Liver (tissue), 9 donors: ENCODE results near the gene LRRC15. TPM values are rescaled to one million over a fixed set of nuclear protein-coding genes. Genes with fewer than 3 reads are reported as not detected.

ENCODE experiments used
- DNase-seq: peaks from one replicate; pipeline ENCODE4 v3.0.0-alpha.2; 2017; ENCODE audit warnings: low spot score
- H3K27ac ChIP-seq, 2 donors: one replicate each; pipeline ENCODE4 v1.7.0; 2013; ENCODE audit warnings: inconsistent platforms in 2 of 2, low read length in 2 of 2, control low read depth in 1 of 2, low read depth in 1 of 2, mild to moderate bottlenecking in 1 of 2
- H3K27me3 ChIP-seq, 4 donors: one replicate each; pipeline versions ENCODE4 v1.6.1 to v1.7.0; 2013; ENCODE audit warnings: low read length in 3 of 4, inconsistent platforms in 1 of 4, mild to moderate bottlenecking in 1 of 4, moderate library complexity in 1 of 4; ENCODE audit not compliant: control insufficient read depth in 4 of 4, insufficient read depth in 4 of 4
- H3K36me3 ChIP-seq, 4 donors: one replicate each; pipeline versions ENCODE4 v1.6.1 to v1.7.0; 2013; ENCODE audit warnings: low read length in 3 of 4, mild to moderate bottlenecking in 3 of 4, low read depth in 1 of 4, moderate library complexity in 1 of 4; ENCODE audit not compliant: control insufficient read depth in 4 of 4, insufficient read depth in 3 of 4
- H3K4me1 ChIP-seq, 4 donors: one replicate each; pipeline versions ENCODE4 v1.6.1 to v1.7.0; 2013; ENCODE audit warnings: low read length in 3 of 4, mild to moderate bottlenecking in 3 of 4, moderate library complexity in 1 of 4; ENCODE audit not compliant: control insufficient read depth in 4 of 4, insufficient read depth in 4 of 4
- H3K4me3 ChIP-seq, 3 donors: one replicate each; pipeline versions ENCODE4 v1.6.1 to v1.7.0; 2013; ENCODE audit warnings: low read length in 3 of 3, control low read depth in 1 of 3, low read depth in 1 of 3, mild to moderate bottlenecking in 1 of 3
- H3K9ac ChIP-seq, 2 donors: one replicate each; pipeline ENCODE4 v1.7.0; 2013; ENCODE audit warnings: low read length in 2 of 2, mild to moderate bottlenecking in 2 of 2, moderate library complexity in 2 of 2, control low read depth in 1 of 2, low read depth in 1 of 2
- H3K9me3 ChIP-seq, 4 donors: one replicate each; pipeline versions ENCODE4 v1.6.1 to v1.7.0; 2013; ENCODE audit warnings: low read length in 3 of 4; ENCODE audit not compliant: control insufficient read depth in 4 of 4
- ATF3 ChIP-seq: IDR thresholded peaks from 2 replicates; pipeline ENCODE4 v1.6.1; 2016; ENCODE audit warnings: antibody characterized with exemption
- CTCF ChIP-seq: fragments of 150-350 bp; IDR thresholded peaks from 2 replicates; pipeline ENCODE4 v1.5.1; 2017; ENCODE audit warnings: improper control_type of control experiment, low read depth, low read length; ENCODE audit not compliant: missing input control
- EGR1 ChIP-seq, 2 donors: IDR thresholded peaks; 2 replicates each; pipeline ENCODE4 v1.6.1; 2016 to 2018; ENCODE audit warnings: antibody characterized with exemption in 2 of 2, low read depth in 2 of 2
- FOXA1 ChIP-seq: IDR thresholded peaks from 2 replicates; pipeline ENCODE4 v1.6.1; 2016; ENCODE audit warnings: antibody characterized with exemption
- FOXA2 ChIP-seq: IDR thresholded peaks from 2 replicates; pipeline ENCODE4 v1.6.1; 2016; ENCODE audit warnings: antibody characterized with exemption
- HNF4A ChIP-seq, 2 donors: conservative IDR thresholded peaks; 2 replicates each; pipeline ENCODE4 v1.6.1; 2016; ENCODE audit warnings: antibody characterized with exemption in 2 of 2, mild to moderate bottlenecking in 2 of 2
- HNF4G ChIP-seq: IDR thresholded peaks from 2 replicates; pipeline ENCODE4 v1.6.1; 2016; ENCODE audit warnings: antibody characterized with exemption
- JUND ChIP-seq, 2 donors: IDR thresholded peaks; 2 replicates each; pipeline ENCODE4 v1.6.1; 2016; ENCODE audit warnings: antibody characterized with exemption in 2 of 2
- MAX ChIP-seq: IDR thresholded peaks from 2 replicates; pipeline ENCODE4 v1.6.1; 2016; ENCODE audit warnings: antibody characterized with exemption
- NR2F2 ChIP-seq: IDR thresholded peaks from 2 replicates; pipeline ENCODE4 v1.6.1; 2016; ENCODE audit warnings: antibody characterized with exemption
- RAD21 ChIP-seq, 2 donors: IDR thresholded peaks; 2 replicates each; pipeline ENCODE4 v1.6.1; 2016; ENCODE audit warnings: antibody characterized with exemption in 2 of 2, mild to moderate bottlenecking in 2 of 2
- REST ChIP-seq: IDR thresholded peaks from 2 replicates; pipeline ENCODE4 v1.6.1; 2016; ENCODE audit warnings: antibody characterized with exemption, mild to moderate bottlenecking
- RXRA ChIP-seq, 2 donors: IDR thresholded peaks; 2 replicates each; pipeline ENCODE4 v1.6.1; 2017 to 2018; ENCODE audit warnings: antibody characterized with exemption in 2 of 2, mild to moderate bottlenecking in 1 of 2
- SP1 ChIP-seq: IDR thresholded peaks from 2 replicates; pipeline ENCODE4 v1.6.1; 2018; ENCODE audit warnings: antibody characterized with exemption, mild to moderate bottlenecking
- TAF1 ChIP-seq: conservative IDR thresholded peaks from 2 replicates; pipeline ENCODE4 v1.6.1; 2016; ENCODE audit warnings: antibody characterized with exemption, mild to moderate bottlenecking
- ZBTB33 ChIP-seq: IDR thresholded peaks from 2 replicates; pipeline ENCODE4 v1.6.1; 2016; ENCODE audit warnings: antibody characterized with exemption
- WGBS: extraction: QIAGEN DNeasy Blood & Tissue Kit; methylation state at CpG from one replicate; pipeline ENCODE4 v1.1.7; 2013; 5-methylcytosine and 5-hydroxymethylcytosine counted together
- polyA plus RNA-seq, 2 donors: library from polyadenylated mRNA; stranded (reverse) in 1 of 2; unstranded in 1 of 2; fragments of 200-250 nt in 1 of 2; fragments of >200 nt in 1 of 2; fragmentation: Nextera tagmentation in 1 of 2; extraction: Ambion mirVana in 1 of 2; gene quantifications; one replicate each; pipeline versions ENCODE4 v1.2.1 to v1.2.3, GENCODE V29; 2013 to 2015
- total RNA-seq, 2 donors: library from RNA; depleted of rRNA; stranded (reverse); fragments of >200 nt; gene quantifications; one replicate each; pipeline ENCODE4 v1.2.3, GENCODE V29; 2014
- donor health status: healthy.
- donor health status: healthy.
- donor health status: healthy.
- donor health status: healthy.
- donor health status: healthy.

The LRRC15 gene
- total and polyA plus RNA-seq, 4 donors = 0.03 to 0.08 (median 0.05) TPM; not detected in 1

- TF ChIP-seq ZBTB33 = no peak
- no peak for TF ChIP-seq FOXA2
- no peak for TF ChIP-seq ATF3
- no peak for TF ChIP-seq RXRA (IDR thresholded peaks at IDR 0.05)
- TF ChIP-seq CTCF = no peak
- no peak for TF ChIP-seq HNF4A (conservative IDR thresholded peaks at IDR 0.05)
- TF ChIP-seq FOXA1 = no peak
- TF ChIP-seq HNF4G = no peak
- no peak for TF ChIP-seq EGR1 (IDR thresholded peaks at IDR 0.05; ENCODE audit: low read depth in 2 of 2)
- TF ChIP-seq SP1 = no peak
- TF ChIP-seq NR2F2 = no peak
- TF ChIP-seq JUND (IDR thresholded peaks at IDR 0.05) = no peak
- TF ChIP-seq RAD21 (IDR thresholded peaks at IDR 0.05) = no peak
- Histone ChIP-seq H3K9ac (no peak overlapping the region), H3K4me1 (peaks cover 0 to 4% (median 0%) of the 10 kb centered on the region in 4 donors), H3K27ac (no peak overlapping the region), H3K9me3 (no peaks in the 10 kb centered on the region), H3K27me3 (no peaks in the 10 kb centered on the region), H3K36me3 (no peaks in the 10 kb centered on the region), H3K4me3 (no peak overlapping the region)
- DNase-seq = no peak
- 70% methylated on average over 13 of the region's 13 CpGs for WGBS
Observed at GRCh38 chr3:194306771-194307640, 62.5 kb downstream of the LRRC15 start.

GRCh38 chr3:194306109-194306686, 63.3 kb downstream of the LRRC15 start:
- DNase-seq = no peak
- no peaks in the 10 kb centered on the region for H3K36me3 ChIP-seq
- no peaks in the 10 kb centered on the region for H3K9me3 ChIP-seq
- H3K27ac ChIP-seq = no peak overlapping the region
- peaks cover 0 to 4% (median 0%) of the 10 kb centered on the region in 4 donors for H3K4me1 ChIP-seq
- no peak overlapping the region for H3K4me3 ChIP-seq
- WGBS = 58% methylated on average over 11 of the region's 11 CpGs
- no peak overlapping the region for H3K9ac ChIP-seq
- no peak for TF ChIP-seq ZBTB33
- TF ChIP-seq EGR1 (IDR thresholded peaks at IDR 0.05; ENCODE audit: low read depth in 2 of 2) = no peak
- no peak for TF ChIP-seq REST
- TF ChIP-seq RAD21 (IDR thresholded peaks at IDR 0.05) = no peak
- TF ChIP-seq CTCF = no peak
- TF ChIP-seq TAF1 = no peak
- TF ChIP-seq MAX = no peak
- no peak for TF ChIP-seq SP1
- TF ChIP-seq JUND (IDR thresholded peaks at IDR 0.05) = no peak
- no peaks in the 10 kb centered on the region for H3K27me3 ChIP-seq
